ENCODE data around the gene CLN6.

- TF ChIP-seq CTCF (IDR thresholded peaks at IDR 0.05) = no peak
- TF ChIP-seq POLR2A (IDR thresholded peaks at IDR 0.05) = no peak
- TF ChIP-seq EP300 (IDR thresholded peaks at IDR 0.05) = no peak
Observed at GRCh38 chr15:68208136-68208535, 21.4 kb downstream of the CLN6 start.

Measured in stomach (tissue), 4 donors.